ENCODE results near the gene YY1AP1. TPM values are rescaled to one million over a fixed set of nuclear protein-coding genes. Genes with fewer than 3 reads are reported as not detected.
"Not testable (repeated sequence)": the region's sequence is repeated elsewhere in the genome, so short reads cannot be mapped to it uniquely, and the experiment has no call there.

YY1AP1 gene
- total RNA-seq, 4 donors from 2014 or later, result 79.1 to 6,578 (median 156) TPM

GRCh38 chr1:155706139-155706538 is 17.6 kb upstream of the YY1AP1 start:
- Histone ChIP-seq H3K4me3 (no peak overlapping the region), H3K27me3 (no peaks in the 10 kb centered on the region), H3K4me1 (no peaks in the 10 kb centered on the region), H3K9me3 (no peaks in the 10 kb centered on the region), H3K36me3 (no peaks in the 10 kb centered on the region), H3K27ac (no peak overlapping the region)
- no peak for DNase-seq
- TF ChIP-seq POLR2A (IDR thresholded peaks at IDR 0.05), result no peak
- TF ChIP-seq CTCF (IDR thresholded peaks at IDR 0.05), result no peak
- intact Hi-C loops (cut with DNase I; ENCODE audit: low total_unique reads), result no loop called here

- H3K27me3 ChIP-seq; DNase-seq; H3K27ac ChIP-seq; H3K9me3 ChIP-seq; H3K4me3 ChIP-seq; H3K4me1 ChIP-seq; H3K36me3 ChIP-seq; intact Hi-C loops (cut with DNase I; ENCODE audit: low total_unique reads): not testable (repeated sequence)
Observed at GRCh38 chr1:155704414-155704813, 15.8 kb upstream of the YY1AP1 start.

GRCh38 chr1:155703216-155703615 is 14.6 kb upstream of the YY1AP1 start:
- intact Hi-C loops (cut with DNase I; ENCODE audit: low total_unique reads), result no loop called here
- Histone ChIP-seq H3K4me3 (no peak overlapping the region), H3K27ac (no peak overlapping the region), H3K27me3 (no peaks in the 10 kb centered on the region), H3K36me3 (no peaks in the 10 kb centered on the region), H3K4me1 (no peaks in the 10 kb centered on the region), H3K9me3 (no peaks in the 10 kb centered on the region)
- DNase-seq, result no peak
- no peak for TF ChIP-seq CTCF (IDR thresholded peaks at IDR 0.05)
- no peak for TF ChIP-seq POLR2A (IDR thresholded peaks at IDR 0.05)

GRCh38 chr1:155701675-155702074 is 13.1 kb upstream of the YY1AP1 start:
- DNase-seq; H3K27me3 ChIP-seq; H3K36me3 ChIP-seq; H3K4me1 ChIP-seq; H3K9me3 ChIP-seq; H3K27ac ChIP-seq; intact Hi-C loops (cut with DNase I; ENCODE audit: low total_unique reads); H3K4me3 ChIP-seq: not testable (repeated sequence)

- intact Hi-C loops (cut with DNase I; ENCODE audit: low total_unique reads); H3K27me3 ChIP-seq; H3K9me3 ChIP-seq; DNase-seq; H3K36me3 ChIP-seq; H3K4me1 ChIP-seq; H3K27ac ChIP-seq; H3K4me3 ChIP-seq: not testable (repeated sequence)
Observed at GRCh38 chr1:155699062-155699461, 10.5 kb upstream of the YY1AP1 start.

- TF ChIP-seq POLR2A (IDR thresholded peaks at IDR 0.05), result no peak
- TF ChIP-seq CTCF (IDR thresholded peaks at IDR 0.05), result no peak
- Histone ChIP-seq H3K36me3 (no peaks in the 10 kb centered on the region), H3K4me3 (no peak overlapping the region), H3K4me1 (no peaks in the 10 kb centered on the region), H3K27me3 (no peaks in the 10 kb centered on the region), H3K9me3 (no peaks in the 10 kb centered on the region), H3K27ac (no peak overlapping the region)
- intact Hi-C loops (cut with DNase I; ENCODE audit: low total_unique reads), result no loop called here
- DNase-seq, result no peak
Observed at GRCh38 chr1:155698382-155699038, 9.9 kb upstream of the YY1AP1 start.

GRCh38 chr1:155697616-155698015 is 9.0 kb upstream of the YY1AP1 start:
- DNase-seq; H3K36me3 ChIP-seq; H3K27me3 ChIP-seq; intact Hi-C loops (cut with DNase I; ENCODE audit: low total_unique reads); H3K9me3 ChIP-seq; H3K4me3 ChIP-seq; H3K27ac ChIP-seq; H3K4me1 ChIP-seq: not testable (repeated sequence)
